WTC11 (cell line): Measurements from ENCODE around the gene RPS6KA5. TPM values are rescaled to one million over a fixed set of nuclear protein-coding genes. Genes with fewer than 3 reads are reported as not detected.
"Not testable (repeated sequence)": the region's sequence is repeated elsewhere in the genome, so short reads cannot be mapped to it uniquely, and the experiment has no call there.

Experiments used
- ATAC-seq: fragments of 200-7000 bp; cut with Tn5 transposase; 2 replicates; pipeline ENCODE4 v1.10.0; 2021; ENCODE audit warnings: mild to moderate bottlenecking, moderate library complexity
- CTCF ChIA-PET: fragments of 300-600 bp; sonication (Branson Sonifier 250); formaldehyde crosslinking; loops from one replicate; lab custom pipeline; 2021; ENCODE audit warnings: antibody characterized with exemption; lab: Charles Lee
- POLR2A ChIA-PET: fragments of 350-600 bp; sonication (Branson Sonifier 250); formaldehyde crosslinking; loops from one replicate; lab custom pipeline; 2021; ENCODE audit warnings: antibody characterized with exemption; lab: Charles Lee
- DNase-seq: peaks from one replicate; pipeline ENCODE4 v3.0.0; 2021; ENCODE audit warnings: low spot score
- H3K27ac Mint-ChIP-seq: 2 replicates; pipeline ENCODE4 v1.8.0; 2021; ENCODE audit warnings: mixed read lengths
- H3K27me3 Mint-ChIP-seq: 2 replicates; pipeline ENCODE4 v1.8.0; 2021; ENCODE audit warnings: low read depth, mild to moderate bottlenecking, moderate library complexity, mixed read lengths
- H3K36me3 Mint-ChIP-seq: 2 replicates; pipeline ENCODE4 v1.8.0; 2021; ENCODE audit warnings: mixed read lengths
- H3K4me1 Mint-ChIP-seq: 2 replicates; pipeline ENCODE4 v1.8.0; 2022; ENCODE audit warnings: mixed read lengths
- H3K4me3 Mint-ChIP-seq: 2 replicates; pipeline ENCODE4 v1.8.0; 2021; ENCODE audit warnings: mild to moderate bottlenecking, moderate library complexity, mixed read lengths
- H3K9me3 Mint-ChIP-seq: 2 replicates; pipeline ENCODE4 v1.8.0; 2021; ENCODE audit warnings: mixed read lengths
- EMX1 ChIP-seq: fragments of 250-450 bp; sonication (Bioruptor Pico); IDR thresholded peaks from 2 replicates; pipeline ENCODE4 v1.8.0; 2021; ENCODE audit warnings: mild to moderate bottlenecking
- FOXJ3 ChIP-seq: sonication (generic); formaldehyde crosslinking; IDR thresholded peaks from 2 replicates; pipeline ENCODE4 v1.9.0; 2021; ENCODE audit warnings: missing genetic modification reagents, mild to moderate bottlenecking, borderline replicate concordance
- FOXP1 ChIP-seq: sonication (generic); formaldehyde crosslinking; IDR thresholded peaks from 2 replicates; pipeline ENCODE4 v1.8.0; 2022; ENCODE audit warnings: missing genetic modification reagents, mild to moderate bottlenecking, moderate library complexity, borderline replicate concordance
- SMAD4 ChIP-seq: sonication (generic); formaldehyde crosslinking; IDR thresholded peaks from 2 replicates; pipeline ENCODE4 v1.8.0; 2022; ENCODE audit warnings: mild to moderate bottlenecking, missing genetic modification reagents
- ZNF138 ChIP-seq: sonication (generic); formaldehyde crosslinking; conservative IDR thresholded peaks from 2 replicates; pipeline ENCODE4 v1.8.1; 2022; ENCODE audit warnings: mild to moderate bottlenecking, moderate library complexity, missing genetic modification reagents
- ZNF219 ChIP-seq: sonication (generic); formaldehyde crosslinking; IDR thresholded peaks from 2 replicates; pipeline ENCODE4 v1.8.0; 2023; ENCODE audit warnings: missing genetic modification reagents, mild to moderate bottlenecking, borderline replicate concordance
- ZNF263 ChIP-seq: sonication (generic); formaldehyde crosslinking; IDR thresholded peaks from 2 replicates; pipeline ENCODE4 v1.8.1; 2022; ENCODE audit warnings: low read depth, mild to moderate bottlenecking, moderate library complexity, missing genetic modification reagents
- total RNA-seq: library from RNA; stranded (reverse); gene quantifications from 3 replicates; pipeline ENCODE4 v1.2.3, GENCODE V29; 2021
- TF ChIP-seq, protein P1 (sequence below): fragments of 200-600 bp; IDR thresholded peaks from 2 replicates; pipeline ENCODE4 v1.8.0; 2022; ENCODE audit warnings: antibody characterized with exemption
- TF ChIP-seq, protein P2 (sequence below): sonication (generic); formaldehyde crosslinking; IDR thresholded peaks from 2 replicates; pipeline ENCODE4 v1.8.0; 2023; ENCODE audit warnings: mild to moderate bottlenecking, missing genetic modification reagents
- TF ChIP-seq, protein P3 (sequence below): sonication (generic); formaldehyde crosslinking; IDR thresholded peaks from 2 replicates; pipeline ENCODE4 v1.8.0; 2022; ENCODE audit warnings: mild to moderate bottlenecking, missing genetic modification reagents
- TF ChIP-seq, protein P4 (sequence below): sonication (generic); formaldehyde crosslinking; IDR thresholded peaks from 2 replicates; pipeline ENCODE4 v1.8.1; 2023; ENCODE audit warnings: mild to moderate bottlenecking, missing genetic modification reagents
- TF ChIP-seq, protein P5 (sequence below): sonication (generic); formaldehyde crosslinking; IDR thresholded peaks from 2 replicates; pipeline ENCODE4 v1.8.1; 2023; ENCODE audit warnings: mild to moderate bottlenecking, missing genetic modification reagents
- TF ChIP-seq, protein P6 (sequence below): sonication (generic); formaldehyde crosslinking; IDR thresholded peaks from 2 replicates; pipeline ENCODE4 v1.8.0; 2022; ENCODE audit warnings: mild to moderate bottlenecking, missing genetic modification reagents
- TF ChIP-seq, protein P7 (sequence below): sonication (generic); formaldehyde crosslinking; IDR thresholded peaks from 2 replicates; pipeline ENCODE4 v1.8.1; 2022; ENCODE audit warnings: mild to moderate bottlenecking, missing genetic modification reagents, moderate library complexity, borderline replicate concordance

The RPS6KA5 gene
- total RNA-seq, 1 experiment from 2014 or later, result 5.2 TPM

DNA sequence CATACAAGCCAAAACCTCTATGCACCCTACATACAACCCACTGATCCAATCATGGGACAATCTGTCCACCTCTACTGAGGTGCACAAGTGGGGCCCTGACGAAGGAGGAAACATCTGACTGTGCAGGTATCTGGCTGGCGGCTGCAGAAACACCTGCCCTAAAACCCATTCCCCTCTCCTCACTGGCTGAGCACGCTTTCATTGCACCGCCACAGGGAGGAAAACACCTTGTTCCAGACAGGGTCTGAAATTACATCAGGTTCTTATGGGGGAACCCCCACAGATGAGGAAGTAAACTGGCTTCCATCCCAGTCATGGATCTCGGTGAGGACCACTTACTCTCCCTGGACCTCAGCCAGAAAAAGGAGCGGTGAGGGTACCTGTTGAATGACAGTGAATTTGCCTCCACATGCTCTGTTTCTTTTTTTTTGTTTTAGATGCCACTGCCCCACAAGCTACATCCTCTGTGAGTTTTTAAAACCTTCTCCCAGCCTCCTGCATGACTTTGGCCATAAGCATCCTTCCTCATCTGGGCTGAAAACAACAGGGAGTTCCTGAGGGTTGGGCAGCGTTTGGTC, 29.6 kb upstream of the RPS6KA5 start (continued):
- no peak for TF ChIP-seq FOXP1 (CRISPR knock-in tag)
- TF ChIP-seq, protein P1, sequence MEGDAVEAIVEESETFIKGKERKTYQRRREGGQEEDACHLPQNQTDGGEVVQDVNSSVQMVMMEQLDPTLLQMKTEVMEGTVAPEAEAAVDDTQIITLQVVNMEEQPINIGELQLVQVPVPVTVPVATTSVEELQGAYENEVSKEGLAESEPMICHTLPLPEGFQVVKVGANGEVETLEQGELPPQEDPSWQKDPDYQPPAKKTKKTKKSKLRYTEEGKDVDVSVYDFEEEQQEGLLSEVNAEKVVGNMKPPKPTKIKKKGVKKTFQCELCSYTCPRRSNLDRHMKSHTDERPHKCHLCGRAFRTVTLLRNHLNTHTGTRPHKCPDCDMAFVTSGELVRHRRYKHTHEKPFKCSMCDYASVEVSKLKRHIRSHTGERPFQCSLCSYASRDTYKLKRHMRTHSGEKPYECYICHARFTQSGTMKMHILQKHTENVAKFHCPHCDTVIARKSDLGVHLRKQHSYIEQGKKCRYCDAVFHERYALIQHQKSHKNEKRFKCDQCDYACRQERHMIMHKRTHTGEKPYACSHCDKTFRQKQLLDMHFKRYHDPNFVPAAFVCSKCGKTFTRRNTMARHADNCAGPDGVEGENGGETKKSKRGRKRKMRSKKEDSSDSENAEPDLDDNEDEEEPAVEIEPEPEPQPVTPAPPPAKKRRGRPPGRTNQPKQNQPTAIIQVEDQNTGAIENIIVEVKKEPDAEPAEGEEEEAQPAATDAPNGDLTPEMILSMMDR, result no peak

DNA sequence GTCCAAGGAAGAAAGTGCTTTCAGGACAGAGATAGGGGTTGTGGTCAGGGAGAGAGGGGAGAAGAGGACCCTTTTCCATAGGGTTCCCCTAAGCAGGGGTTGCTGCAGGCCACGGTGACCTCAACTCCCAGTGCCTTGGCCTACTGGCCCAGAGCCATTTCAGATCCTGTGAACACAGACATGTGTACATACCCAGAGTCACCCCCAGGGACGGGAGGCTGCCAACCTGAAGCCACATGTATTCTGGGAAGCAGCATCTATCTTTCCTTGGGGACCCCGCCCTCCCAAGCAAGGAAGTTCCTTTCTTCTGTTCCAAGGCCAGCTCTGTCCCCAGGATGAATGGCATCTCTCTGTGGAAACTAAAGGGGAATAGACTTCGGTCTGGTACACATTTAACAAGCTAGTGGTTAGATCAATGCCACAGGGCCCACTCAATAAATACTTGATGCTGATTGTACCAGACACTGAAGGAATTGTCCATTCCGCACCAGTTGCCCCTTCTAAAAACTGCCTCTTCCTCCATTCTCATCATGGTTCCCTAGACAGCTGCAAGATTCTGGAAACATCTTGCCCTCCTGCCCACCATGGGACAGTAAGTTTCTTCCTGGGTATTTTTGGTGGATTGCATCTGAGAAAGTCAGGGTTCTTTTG, 28.3 kb upstream of the RPS6KA5 start:
- ATAC-seq (no peak), DNase-seq (no peak)
- Mint-ChIP-seq H3K4me1 (no peaks in the 10 kb centered on the region), H3K27me3 (no peaks in the 10 kb centered on the region), H3K36me3 (no peaks in the 10 kb centered on the region), H3K27ac (no peak overlapping the region), H3K4me3 (no peak overlapping the region), H3K9me3 (no peaks in the 10 kb centered on the region)
- TF ChIP-seq, protein P2, sequence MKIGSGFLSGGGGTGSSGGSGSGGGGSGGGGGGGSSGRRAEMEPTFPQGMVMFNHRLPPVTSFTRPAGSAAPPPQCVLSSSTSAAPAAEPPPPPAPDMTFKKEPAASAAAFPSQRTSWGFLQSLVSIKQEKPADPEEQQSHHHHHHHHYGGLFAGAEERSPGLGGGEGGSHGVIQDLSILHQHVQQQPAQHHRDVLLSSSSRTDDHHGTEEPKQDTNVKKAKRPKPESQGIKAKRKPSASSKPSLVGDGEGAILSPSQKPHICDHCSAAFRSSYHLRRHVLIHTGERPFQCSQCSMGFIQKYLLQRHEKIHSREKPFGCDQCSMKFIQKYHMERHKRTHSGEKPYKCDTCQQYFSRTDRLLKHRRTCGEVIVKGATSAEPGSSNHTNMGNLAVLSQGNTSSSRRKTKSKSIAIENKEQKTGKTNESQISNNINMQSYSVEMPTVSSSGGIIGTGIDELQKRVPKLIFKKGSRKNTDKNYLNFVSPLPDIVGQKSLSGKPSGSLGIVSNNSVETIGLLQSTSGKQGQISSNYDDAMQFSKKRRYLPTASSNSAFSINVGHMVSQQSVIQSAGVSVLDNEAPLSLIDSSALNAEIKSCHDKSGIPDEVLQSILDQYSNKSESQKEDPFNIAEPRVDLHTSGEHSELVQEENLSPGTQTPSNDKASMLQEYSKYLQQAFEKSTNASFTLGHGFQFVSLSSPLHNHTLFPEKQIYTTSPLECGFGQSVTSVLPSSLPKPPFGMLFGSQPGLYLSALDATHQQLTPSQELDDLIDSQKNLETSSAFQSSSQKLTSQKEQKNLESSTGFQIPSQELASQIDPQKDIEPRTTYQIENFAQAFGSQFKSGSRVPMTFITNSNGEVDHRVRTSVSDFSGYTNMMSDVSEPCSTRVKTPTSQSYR (CRISPR knock-in tag), result no peak
- TF ChIP-seq, protein P3, sequence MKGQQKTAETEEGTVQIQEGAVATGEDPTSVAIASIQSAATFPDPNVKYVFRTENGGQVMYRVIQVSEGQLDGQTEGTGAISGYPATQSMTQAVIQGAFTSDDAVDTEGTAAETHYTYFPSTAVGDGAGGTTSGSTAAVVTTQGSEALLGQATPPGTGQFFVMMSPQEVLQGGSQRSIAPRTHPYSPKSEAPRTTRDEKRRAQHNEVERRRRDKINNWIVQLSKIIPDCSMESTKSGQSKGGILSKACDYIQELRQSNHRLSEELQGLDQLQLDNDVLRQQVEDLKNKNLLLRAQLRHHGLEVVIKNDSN, result no peak
- TF ChIP-seq, protein P4, sequence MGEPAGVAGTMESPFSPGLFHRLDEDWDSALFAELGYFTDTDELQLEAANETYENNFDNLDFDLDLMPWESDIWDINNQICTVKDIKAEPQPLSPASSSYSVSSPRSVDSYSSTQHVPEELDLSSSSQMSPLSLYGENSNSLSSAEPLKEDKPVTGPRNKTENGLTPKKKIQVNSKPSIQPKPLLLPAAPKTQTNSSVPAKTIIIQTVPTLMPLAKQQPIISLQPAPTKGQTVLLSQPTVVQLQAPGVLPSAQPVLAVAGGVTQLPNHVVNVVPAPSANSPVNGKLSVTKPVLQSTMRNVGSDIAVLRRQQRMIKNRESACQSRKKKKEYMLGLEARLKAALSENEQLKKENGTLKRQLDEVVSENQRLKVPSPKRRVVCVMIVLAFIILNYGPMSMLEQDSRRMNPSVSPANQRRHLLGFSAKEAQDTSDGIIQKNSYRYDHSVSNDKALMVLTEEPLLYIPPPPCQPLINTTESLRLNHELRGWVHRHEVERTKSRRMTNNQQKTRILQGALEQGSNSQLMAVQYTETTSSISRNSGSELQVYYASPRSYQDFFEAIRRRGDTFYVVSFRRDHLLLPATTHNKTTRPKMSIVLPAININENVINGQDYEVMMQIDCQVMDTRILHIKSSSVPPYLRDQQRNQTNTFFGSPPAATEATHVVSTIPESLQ (CRISPR knock-in tag), result no peak
- TF ChIP-seq, protein P5, sequence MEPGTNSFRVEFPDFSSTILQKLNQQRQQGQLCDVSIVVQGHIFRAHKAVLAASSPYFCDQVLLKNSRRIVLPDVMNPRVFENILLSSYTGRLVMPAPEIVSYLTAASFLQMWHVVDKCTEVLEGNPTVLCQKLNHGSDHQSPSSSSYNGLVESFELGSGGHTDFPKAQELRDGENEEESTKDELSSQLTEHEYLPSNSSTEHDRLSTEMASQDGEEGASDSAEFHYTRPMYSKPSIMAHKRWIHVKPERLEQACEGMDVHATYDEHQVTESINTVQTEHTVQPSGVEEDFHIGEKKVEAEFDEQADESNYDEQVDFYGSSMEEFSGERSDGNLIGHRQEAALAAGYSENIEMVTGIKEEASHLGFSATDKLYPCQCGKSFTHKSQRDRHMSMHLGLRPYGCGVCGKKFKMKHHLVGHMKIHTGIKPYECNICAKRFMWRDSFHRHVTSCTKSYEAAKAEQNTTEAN (CRISPR knock-in tag), result no peak
- no peak for TF ChIP-seq ZNF219
- TF ChIP-seq ZNF138 (CRISPR knock-in tag), result no peak
- TF ChIP-seq FOXJ3 (CRISPR knock-in tag), result no peak
- TF ChIP-seq SMAD4 (CRISPR knock-in tag), result no peak
- TF ChIP-seq, protein P6, sequence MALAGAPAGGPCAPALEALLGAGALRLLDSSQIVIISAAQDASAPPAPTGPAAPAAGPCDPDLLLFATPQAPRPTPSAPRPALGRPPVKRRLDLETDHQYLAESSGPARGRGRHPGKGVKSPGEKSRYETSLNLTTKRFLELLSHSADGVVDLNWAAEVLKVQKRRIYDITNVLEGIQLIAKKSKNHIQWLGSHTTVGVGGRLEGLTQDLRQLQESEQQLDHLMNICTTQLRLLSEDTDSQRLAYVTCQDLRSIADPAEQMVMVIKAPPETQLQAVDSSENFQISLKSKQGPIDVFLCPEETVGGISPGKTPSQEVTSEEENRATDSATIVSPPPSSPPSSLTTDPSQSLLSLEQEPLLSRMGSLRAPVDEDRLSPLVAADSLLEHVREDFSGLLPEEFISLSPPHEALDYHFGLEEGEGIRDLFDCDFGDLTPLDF (CRISPR knock-in tag), result no peak
- TF ChIP-seq, protein P7, sequence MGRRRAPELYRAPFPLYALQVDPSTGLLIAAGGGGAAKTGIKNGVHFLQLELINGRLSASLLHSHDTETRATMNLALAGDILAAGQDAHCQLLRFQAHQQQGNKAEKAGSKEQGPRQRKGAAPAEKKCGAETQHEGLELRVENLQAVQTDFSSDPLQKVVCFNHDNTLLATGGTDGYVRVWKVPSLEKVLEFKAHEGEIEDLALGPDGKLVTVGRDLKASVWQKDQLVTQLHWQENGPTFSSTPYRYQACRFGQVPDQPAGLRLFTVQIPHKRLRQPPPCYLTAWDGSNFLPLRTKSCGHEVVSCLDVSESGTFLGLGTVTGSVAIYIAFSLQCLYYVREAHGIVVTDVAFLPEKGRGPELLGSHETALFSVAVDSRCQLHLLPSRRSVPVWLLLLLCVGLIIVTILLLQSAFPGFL (CRISPR knock-in tag), result no peak
- TF ChIP-seq EMX1, result no peak
- TF ChIP-seq ZNF263, result no peak
- CTCF ChIA-PET, result no interaction called here
- POLR2A ChIA-PET, result no interaction called here

DNA sequence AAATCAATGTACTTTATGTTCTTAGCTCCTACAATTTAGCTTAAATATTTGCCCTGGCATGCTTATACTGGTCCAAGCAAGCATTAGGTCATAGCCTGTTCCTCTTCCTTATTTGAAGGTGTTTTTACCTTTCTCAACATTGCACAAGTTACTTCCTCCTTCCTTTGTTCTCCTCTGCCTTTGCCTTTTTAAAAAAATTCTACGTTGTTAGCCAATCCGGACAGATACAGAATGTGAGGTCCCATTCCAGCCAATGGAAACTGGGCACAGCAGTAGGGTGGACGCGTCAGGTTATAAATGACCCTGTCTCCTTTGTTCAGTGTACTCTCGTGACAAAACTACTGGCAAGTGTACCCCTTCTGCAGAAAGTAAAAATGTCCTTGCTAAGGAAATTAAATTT, 27.0 kb upstream of the RPS6KA5 start:
- not testable (repeated sequence) for H3K27ac Mint-ChIP-seq

More for the DNA sequence above, 27.0 kb upstream of the RPS6KA5 start:
- POLR2A ChIA-PET, H3K4me1 Mint-ChIP-seq, ATAC-seq, H3K27me3 Mint-ChIP-seq, CTCF ChIA-PET, DNase-seq, H3K36me3 Mint-ChIP-seq, H3K9me3 Mint-ChIP-seq, H3K4me3 Mint-ChIP-seq: not testable (repeated sequence)
